HG03045 (cell line): ENCODE data around the gene SMURF2.
A peak's percentile ranks its signal among the peaks of the same experiment; 100 is the strongest.
"Not testable (repeated sequence)": the region's sequence is repeated elsewhere in the genome, so short reads cannot be mapped to it uniquely, and the experiment has no call there.

Experiments
- ATAC-seq: cut with Tn5 transposase; IDR thresholded peaks from one replicate; pipeline ENCODE4 v1.9.1; 2021; ENCODE audit warnings: mild to moderate bottlenecking, moderate library complexity; ENCODE audit not compliant: unreplicated experiment

Gene SMURF2

GRCh38 chr17:64667807-64668721, 6.0 kb upstream of the SMURF2 start:
- ATAC-seq: not testable (repeated sequence)

DNA sequence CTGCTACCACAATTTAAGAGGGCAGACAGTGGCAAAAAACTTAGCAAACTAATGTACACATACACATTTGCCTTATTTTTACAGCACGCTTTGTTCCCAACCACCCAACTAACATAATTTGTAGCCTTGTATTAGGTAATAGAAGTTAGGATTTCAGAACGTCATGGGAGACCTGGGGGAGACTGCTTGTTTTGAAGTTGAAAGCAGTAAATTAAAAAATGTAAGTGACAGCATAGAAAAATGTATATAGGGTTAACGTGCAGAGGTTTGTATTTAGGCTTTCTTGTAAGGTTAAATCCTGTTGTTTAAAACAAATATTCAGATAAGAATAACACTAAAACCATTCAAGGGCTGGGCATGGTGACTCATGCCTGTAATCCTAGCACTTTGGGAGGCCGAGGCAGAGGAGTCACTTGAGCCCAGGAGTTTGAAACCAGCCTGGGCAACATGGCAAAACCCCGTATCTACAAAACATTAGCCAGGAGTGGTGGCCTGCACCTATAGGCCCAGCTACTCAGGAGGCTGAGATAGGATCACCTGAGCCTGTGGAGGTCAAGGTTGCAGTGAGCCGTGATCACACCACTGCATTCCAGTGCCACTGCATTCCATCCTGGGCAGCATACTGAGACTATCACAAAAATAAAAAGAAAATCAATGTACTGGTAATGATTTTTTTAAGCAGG, 2.3 kb upstream of the SMURF2 start:
- ATAC-seq: not testable (repeated sequence)

- not testable (repeated sequence) for ATAC-seq
Measured at GRCh38 chr17:64663836-64664235, 1.7 kb upstream of the SMURF2 start.

DNA sequence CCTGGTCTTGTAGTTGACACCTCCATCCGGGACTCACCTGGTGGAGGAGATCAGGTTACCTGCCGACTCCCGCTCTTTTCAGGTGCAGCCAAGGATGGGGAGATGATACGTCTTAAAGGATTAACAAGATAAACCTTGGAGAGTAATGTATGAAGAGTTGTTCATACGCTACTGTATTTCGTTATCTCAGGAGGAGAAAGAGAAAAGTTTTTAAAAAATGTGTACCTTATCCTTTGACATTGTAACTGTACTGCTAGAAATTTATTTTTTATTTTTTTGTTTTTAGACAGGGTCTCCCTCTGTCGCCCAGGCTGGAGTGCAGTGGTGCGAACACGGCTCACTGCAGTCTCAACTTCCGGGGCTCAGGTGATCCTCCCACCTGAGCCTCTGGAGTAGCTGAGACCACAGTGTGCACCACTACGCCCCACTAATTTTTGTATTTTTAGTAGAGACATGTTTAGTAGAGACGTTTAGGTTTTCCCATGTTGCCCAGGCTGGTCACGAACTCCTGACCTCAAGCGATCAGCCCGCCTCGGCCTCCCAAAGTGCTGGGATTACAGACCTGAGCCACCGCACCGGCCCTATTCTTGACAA, 764 bp upstream of the SMURF2 start:
- ATAC-seq: peak; percentile 4

DNA sequence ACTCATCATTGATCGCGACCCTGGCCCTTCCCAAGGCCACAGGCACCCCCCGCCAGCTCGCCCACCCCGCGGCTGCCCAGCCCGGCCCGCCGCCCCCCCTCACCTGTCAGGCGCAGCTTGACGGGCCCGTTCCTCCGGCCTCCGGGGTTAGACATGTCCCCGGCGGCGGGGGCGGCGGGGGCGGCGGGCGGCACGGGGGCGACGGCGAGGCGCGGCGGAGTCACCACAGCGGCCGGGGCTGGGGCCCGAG, 456 bp downstream of the SMURF2 start:
- ATAC-seq: no peak

DNA sequence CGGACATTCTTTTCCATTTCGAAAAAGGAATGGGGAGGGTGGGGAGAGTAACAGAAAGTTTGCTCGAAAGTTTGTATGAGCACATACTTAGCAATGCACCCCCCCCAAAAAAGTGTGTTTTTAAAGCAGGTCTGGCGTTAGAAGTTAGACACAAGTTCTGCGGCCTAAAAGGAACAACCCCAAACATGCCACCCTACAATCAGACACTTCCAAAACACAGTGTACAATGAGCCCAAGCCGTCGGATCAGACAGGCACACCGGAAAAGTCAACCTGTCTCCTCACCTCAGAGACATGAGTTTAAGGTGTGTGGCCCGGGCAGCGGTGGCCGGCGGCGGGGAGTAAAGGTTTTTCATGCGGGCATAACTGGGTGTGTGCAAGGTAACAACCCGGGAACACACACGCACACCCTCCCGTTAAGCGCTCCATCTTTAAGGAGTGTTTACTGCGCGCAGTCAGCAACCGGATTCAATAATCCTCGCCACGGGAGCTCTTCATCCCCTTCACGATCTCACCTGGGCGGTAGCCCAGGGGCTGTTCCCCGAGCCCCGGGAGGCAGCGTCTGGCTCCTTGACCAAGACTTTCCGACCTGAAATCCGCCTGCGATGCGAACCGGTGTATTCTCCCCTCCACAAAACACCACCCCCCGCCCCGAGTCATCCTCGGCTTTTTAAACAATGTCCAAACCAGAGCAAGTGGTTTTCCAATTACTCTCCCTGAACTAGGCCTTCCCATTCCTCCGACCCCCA, 955 bp downstream of the SMURF2 start:
- peak; percentile 5 for ATAC-seq

DNA sequence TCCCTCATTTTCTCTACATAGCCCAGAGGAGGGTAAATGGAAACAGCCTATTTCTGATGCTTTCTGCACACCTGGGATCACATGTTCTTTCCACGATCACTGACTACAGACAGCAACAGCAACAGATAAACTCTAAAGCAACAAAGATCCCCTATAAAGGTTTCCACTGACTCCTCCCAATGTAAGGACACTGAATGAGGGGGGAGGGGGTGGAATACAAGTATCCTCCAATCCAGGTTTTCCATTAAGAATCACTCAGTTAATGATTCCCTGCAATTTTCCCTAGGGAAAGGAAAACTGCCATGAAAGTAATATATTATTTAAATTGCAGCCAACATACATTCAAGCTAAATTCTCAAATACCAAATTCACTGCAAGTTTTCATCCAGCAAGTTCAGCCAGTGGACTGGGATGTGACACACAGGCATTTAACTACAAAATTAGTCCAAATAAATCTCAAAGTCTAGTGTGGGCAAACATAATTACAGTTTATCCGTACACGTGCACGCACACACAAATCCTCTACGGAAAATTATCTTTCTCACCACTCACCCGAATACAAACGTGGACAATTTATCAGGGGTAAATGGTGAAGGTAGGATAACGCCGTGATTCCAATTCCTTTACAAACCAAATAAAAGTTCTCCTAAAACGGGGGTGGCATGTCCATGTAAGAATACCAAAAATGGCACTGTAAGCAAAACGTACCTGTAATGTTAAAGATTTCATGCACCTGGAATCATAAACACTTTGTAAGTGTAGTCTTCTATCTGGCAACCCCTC, 1.7 kb downstream of the SMURF2 start:
- not testable (repeated sequence) for ATAC-seq

- ATAC-seq: no peak
Measured at GRCh38 chr17:64658931-64659330, 3.2 kb downstream of the SMURF2 start.

DNA sequence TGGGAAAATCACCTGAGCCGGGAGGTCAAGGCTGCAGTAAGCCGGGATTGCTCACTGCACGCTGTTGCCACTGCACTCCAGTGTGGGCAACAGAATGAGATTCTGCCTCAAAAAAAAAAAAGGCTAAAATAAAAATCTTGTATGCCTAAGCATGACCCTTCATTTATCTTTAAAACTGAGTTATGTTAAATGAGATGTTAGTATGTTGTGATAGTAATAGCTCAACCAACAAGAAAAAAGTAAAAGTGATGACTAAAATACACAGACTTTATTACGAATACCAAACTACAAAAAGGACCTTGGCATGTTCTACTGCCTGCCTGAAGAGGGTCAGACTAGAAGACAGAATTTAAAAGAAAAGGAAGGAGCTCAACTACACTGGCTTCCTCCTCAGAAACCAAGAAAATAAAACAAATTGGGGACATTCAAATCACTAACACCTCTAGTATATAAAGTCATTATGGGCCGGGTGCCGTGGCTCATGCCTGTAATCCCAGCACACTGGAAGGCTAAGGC, 4.4 kb downstream of the SMURF2 start:
- no peak for ATAC-seq

DNA sequence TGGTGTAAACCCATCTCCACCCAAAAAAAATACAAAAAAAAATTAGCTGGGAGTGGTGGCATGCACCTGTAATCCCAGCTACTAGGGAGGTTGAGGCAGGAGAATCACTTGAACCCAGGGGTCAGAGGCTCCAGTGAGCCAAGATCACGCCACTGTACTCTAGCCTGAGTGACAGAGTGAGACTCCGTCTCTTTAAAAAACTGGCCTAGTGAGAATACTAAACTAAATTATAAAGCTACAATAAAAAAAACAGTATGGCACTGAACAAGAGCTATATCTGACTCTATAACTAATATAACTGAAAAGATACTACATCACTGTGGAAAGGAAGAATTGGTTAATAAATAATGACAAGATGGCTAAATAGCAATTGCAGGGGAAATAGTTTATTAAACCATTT, 6.4 kb downstream of the SMURF2 start:
- ATAC-seq: no peak

DNA sequence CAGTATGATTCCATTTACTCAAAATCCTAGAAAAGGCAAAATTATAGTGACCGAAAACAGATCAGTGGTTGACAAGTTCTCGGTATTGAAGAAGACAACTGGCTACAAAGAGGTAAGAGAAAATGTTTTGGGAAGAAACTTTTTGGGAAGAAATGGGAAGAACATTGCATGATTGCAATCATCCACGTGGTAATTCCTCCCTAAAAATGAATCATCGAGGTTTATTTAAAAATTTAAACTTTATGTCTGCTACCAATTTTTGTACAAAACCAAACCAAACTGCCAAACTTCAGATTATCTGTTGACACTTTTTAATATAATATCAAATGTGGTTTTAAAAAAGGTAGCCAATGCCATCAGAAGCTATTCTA, 8.1 kb downstream of the SMURF2 start:
- ATAC-seq: no peak

GRCh38 chr17:64653325-64653984, 8.7 kb downstream of the SMURF2 start:
- no peak for ATAC-seq

DNA sequence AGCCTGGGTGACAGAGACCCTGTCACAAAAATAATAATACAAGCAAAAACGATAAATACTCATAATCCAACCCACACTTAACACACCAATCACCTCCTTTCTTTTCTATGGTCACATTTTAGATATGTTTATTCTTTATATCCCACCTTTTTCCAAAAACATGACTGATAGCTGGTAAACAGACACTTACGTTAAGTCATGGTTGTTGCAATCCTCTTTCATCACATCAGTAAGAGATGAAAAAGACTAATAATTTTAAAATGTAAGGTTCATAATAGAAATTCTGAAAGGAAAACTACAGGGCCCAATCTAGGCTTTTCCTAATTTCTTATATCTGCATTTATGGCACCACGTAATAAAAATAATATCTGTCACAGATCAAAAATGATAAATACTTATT, 10.2 kb downstream of the SMURF2 start:
- no peak for ATAC-seq

GRCh38 chr17:64648234-64648633, 13.9 kb downstream of the SMURF2 start:
- ATAC-seq: no peak

DNA sequence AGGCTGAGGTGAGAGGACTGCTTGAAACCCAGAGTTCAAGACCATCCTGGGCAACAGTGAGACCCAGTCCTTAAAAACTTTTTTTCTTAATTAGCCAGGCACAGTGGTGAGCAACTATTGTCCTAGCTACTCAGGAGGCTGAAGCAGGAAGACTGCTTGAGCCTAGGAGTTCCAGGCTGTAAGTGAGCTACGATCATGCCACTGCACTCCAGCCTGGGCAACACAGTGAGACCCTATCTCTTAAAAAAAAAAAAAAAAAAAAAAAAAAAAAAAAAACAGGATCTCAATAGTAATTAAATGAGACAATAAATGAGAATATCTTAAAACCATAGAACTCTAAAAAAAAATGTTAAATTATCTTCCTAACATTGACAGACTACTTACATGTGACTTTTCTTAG, 14.3 kb downstream of the SMURF2 start:
- ATAC-seq: no peak

DNA sequence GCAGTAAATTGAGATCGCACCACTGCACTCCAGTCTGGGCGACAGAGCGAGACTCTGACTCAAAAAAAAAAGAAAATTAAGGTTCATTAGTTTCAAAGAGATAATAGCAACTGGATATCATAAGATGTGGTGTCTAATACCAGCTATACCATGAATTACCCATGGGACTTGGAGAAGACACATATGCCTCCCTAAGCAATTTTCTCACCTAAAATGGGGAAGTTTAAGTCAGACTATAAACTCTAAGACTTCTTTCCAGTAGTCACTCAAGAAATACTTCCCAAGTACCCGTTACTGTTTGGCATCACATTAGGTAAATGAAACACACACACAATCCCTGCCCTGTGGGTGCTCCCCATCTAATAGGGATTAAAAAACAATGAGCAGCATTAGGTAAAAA, 22.6 kb downstream of the SMURF2 start:
- no peak for ATAC-seq

- no peak for ATAC-seq
Measured at GRCh38 chr17:64638552-64639203, 23.4 kb downstream of the SMURF2 start.

GRCh38 chr17:64635647-64636305, 26.3 kb downstream of the SMURF2 start:
- ATAC-seq: peak; percentile 76

GRCh38 chr17:64634218-64634617, 27.9 kb downstream of the SMURF2 start:
- ATAC-seq: no peak
